LNCAP (cell line): Measurements from ENCODE around the gene JPT2.

Experiments
- CTCF ChIP-seq: fragments of 450-650 bp; IDR thresholded peaks from 2 replicates; pipeline ENCODE4 v1.5.1; 2017; ENCODE audit warnings: mild to moderate bottlenecking

The JPT2 gene

GRCh38 chr16:1691276-1691675 lies 13.2 kb downstream of the JPT2 start:
- TF ChIP-seq CTCF: no peak

- no peak for TF ChIP-seq CTCF
Observed at GRCh38 chr16:1691956-1692355, 13.9 kb downstream of the JPT2 start.

- no peak for TF ChIP-seq CTCF
Observed at GRCh38 chr16:1696863-1697262, 18.8 kb downstream of the JPT2 start.

- no peak for TF ChIP-seq CTCF
Observed at GRCh38 chr16:1698680-1699079, 20.6 kb downstream of the JPT2 start.

GRCh38 chr16:1700246-1700645 lies 22.2 kb downstream of the JPT2 start:
- TF ChIP-seq CTCF: no peak

GRCh38 chr16:1701216-1701878 lies 23.3 kb downstream of the JPT2 start:
- no peak for TF ChIP-seq CTCF

- TF ChIP-seq CTCF: peak; percentile 95
Observed at GRCh38 chr16:1705688-1706385, 27.8 kb downstream of the JPT2 start, which contains the start of gene MAPK8IP3. Gene MAPK8IP3, plus strand, starts transcription at chr16:1706195. Its CDS starts 145 bp downstream, at chr16:1706340.
